ENCODE results near the gene PRR5L.

PRR5L gene

GRCh38 chr11:36426226-36426848 lies 130.2 kb downstream of the PRR5L start:
- Mint-ChIP-seq H3K9me3 (no peaks in the 10 kb centered on the region), H3K4me3 (peak overlapping the region; percentile 61 to 62), H3K27me3 (no peaks in the 10 kb centered on the region), H3K36me3 (ENCODE audit: insufficient read depth) (peaks cover 65% of the 10 kb centered on the region), H3K27ac (peak overlapping the region; percentile 91), H3K4me1 (ENCODE audit: low read depth in 2 of 2) (peaks cover 63 to 77% of the 10 kb centered on the region in 2 donors)
- ATAC-seq (replicated peaks) = peak; percentile 76
- DNase-seq = no peak

DNA sequence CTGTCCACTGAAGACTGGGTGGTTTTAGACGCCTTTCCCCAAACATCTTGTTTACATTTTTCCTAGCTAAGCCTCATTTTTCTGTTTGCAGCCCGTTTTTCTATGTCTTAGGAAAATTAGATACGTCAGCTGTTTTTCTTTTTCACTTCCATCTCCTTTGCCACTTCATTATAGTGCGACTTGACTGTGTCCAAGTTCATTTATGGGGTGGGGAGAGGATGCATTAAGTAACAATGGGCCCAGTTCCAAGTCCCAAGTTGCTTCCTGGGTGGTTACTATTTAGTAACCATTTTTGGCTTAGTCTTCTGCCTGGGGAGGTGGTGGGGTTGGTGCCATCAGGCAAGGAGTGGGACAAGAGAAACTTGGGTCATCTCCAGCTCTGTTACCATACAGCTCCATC lies 131.0 kb downstream of the PRR5L start:
- Mint-ChIP-seq H3K9me3 (no peaks in the 10 kb centered on the region), H3K27ac (peak overlapping the region; percentile 91), H3K4me1 (ENCODE audit: low read depth in 2 of 2) (peaks cover 63 to 76% of the 10 kb centered on the region in 2 donors), H3K4me3 (peak overlapping the region; percentile 32 to 62), H3K27me3 (no peaks in the 10 kb centered on the region), H3K36me3 (ENCODE audit: insufficient read depth) (peaks cover 70% of the 10 kb centered on the region)
- DNase-seq (no peak), ATAC-seq (replicated peaks) (no peak)

DNA sequence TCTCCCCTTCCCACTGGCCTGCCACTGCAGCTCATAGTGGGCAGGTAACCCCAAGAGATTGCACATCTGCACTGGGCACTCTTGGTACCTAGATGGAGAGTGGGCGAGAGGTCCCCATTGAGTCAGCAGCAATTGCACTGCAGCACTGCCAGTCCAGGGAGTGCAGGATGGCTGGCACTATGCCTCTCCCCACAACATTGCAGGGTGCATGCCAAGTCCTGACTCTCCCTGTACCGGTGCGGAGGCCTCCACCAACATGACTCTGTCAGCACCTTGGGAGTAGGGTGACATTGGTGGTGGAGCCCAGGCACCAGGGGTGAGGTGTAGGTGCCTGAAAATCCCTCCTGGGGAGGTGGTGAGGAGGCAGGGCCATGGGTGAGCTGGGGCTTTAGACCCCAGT lies 131.8 kb downstream of the PRR5L start:
- Mint-ChIP-seq H3K27me3 (no peaks in the 10 kb centered on the region), H3K36me3 (ENCODE audit: insufficient read depth) (peaks cover 74% of the 10 kb centered on the region), H3K4me3 (peak overlapping the region in 1 of 2 donors; percentile 5), H3K4me1 (ENCODE audit: low read depth in 2 of 2) (peaks cover 58 to 75% of the 10 kb centered on the region in 2 donors), H3K9me3 (no peaks in the 10 kb centered on the region), H3K27ac (peak overlapping the region in 1 of 2 donors; percentile 91)
- ATAC-seq (replicated peaks) (no peak), DNase-seq (no peak)

DNA sequence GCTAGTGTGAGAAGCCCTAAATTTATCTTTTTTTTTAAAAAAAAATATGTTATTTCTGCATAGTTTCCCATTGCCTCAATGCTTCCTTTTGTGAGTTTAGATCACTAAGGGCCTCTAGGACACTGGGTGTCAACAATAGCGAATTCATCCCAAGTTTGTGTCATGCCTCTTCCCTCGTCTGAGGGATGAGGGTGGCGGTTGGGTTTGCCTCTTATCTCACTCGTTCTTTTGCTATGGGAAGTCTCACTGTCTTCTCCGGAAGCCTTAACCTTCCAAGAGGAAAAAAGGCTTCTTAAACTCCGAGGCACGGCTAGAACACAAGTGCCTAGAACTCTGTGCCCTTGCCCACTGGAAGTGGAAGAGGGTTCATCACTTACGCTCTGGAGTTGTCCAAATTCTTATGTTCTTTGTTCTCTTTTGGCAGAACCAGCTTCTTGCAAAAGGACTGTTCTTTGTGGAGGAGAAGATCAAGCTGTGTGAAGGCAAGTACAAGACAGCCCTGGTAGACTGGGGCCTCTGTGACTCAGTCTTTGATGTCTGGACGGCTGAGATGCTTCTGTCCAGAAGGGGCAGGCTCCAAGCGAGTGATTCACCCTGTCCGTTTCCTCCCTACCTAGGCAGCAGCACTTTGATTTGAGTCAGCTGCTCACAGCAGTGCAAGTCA lies 135.5 kb downstream of the PRR5L start:
- Mint-ChIP-seq H3K9me3 (no peaks in the 10 kb centered on the region), H3K36me3 (ENCODE audit: insufficient read depth) (peaks cover 80% of the 10 kb centered on the region), H3K27me3 (no peaks in the 10 kb centered on the region), H3K27ac (peak overlapping the region; percentile 88 to 89), H3K4me3 (peak overlapping the region; percentile 3 to 59), H3K4me1 (ENCODE audit: low read depth in 2 of 2) (peaks cover 42 to 51% of the 10 kb centered on the region in 2 donors)
- peak; percentile 70 for ATAC-seq (replicated peaks)
- DNase-seq = no peak

- peaks cover 37 to 51% of the 10 kb centered on the region in 2 donors for H3K4me1 Mint-ChIP-seq (ENCODE audit: low read depth in 2 of 2)
- H3K4me3 Mint-ChIP-seq = peak overlapping the region; percentile 3 to 59
- peaks cover 80% of the 10 kb centered on the region for H3K36me3 Mint-ChIP-seq (ENCODE audit: insufficient read depth)
- peak overlapping the region; percentile 88 to 89 for H3K27ac Mint-ChIP-seq
- no peak for DNase-seq
- no peaks in the 10 kb centered on the region for H3K27me3 Mint-ChIP-seq
- H3K9me3 Mint-ChIP-seq = no peaks in the 10 kb centered on the region
- ATAC-seq (replicated peaks) = no peak
These were observed 136.0 kb downstream of the PRR5L start for GRCh38 chr11:36432093-36432469.

DNA sequence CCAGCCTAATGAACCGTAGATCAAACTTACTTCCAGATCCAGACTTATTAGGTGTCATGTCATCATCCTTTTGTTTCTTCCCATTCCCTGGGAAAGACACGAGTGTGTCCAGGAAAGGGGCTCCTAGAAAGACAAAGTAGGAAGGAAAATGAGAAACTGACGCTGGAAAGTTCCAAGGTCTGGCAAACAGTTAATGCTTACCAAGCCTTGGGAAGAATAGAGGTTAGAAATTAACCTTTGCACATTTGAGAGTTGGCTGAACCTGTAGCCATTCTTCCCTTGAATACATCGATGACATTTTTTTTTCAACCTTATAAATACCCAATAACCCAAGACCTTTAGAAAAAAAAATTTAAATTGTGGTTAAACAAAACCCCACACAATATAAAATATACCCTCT lies 136.7 kb downstream of the PRR5L start:
- DNase-seq (no peak), ATAC-seq (replicated peaks) (no peak)
- Mint-ChIP-seq H3K36me3 (ENCODE audit: insufficient read depth) (peaks cover 80% of the 10 kb centered on the region), H3K4me3 (peak overlapping the region in 1 of 2 donors; percentile 8), H3K4me1 (ENCODE audit: low read depth in 2 of 2) (peaks cover 33 to 50% of the 10 kb centered on the region in 2 donors), H3K27me3 (no peaks in the 10 kb centered on the region), H3K9me3 (no peaks in the 10 kb centered on the region), H3K27ac (peak overlapping the region; percentile 88 to 89)

DNA sequence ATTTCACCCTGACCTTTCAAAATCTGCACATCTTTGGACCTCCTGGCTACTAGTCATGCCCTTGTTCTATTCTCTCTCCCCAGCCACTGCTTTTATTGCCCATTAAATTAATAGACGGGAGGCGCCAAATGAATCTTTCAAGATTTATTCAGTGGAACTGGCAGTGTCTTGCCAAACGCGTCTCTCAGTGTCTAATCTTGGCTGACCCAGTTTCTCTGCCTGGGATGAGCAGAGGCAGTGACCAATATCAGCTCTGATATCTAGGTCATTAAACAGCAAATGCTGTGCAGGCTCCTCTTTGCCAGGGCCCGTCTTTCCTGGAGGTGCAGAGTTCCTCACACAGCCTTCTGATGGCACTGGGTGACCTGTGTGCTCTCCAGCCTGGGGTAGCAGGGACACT lies 140.0 kb downstream of the PRR5L start:
- Mint-ChIP-seq H3K4me1 (ENCODE audit: low read depth in 2 of 2) (peaks cover 30 to 49% of the 10 kb centered on the region in 2 donors), H3K36me3 (ENCODE audit: insufficient read depth) (peaks cover 83% of the 10 kb centered on the region), H3K9me3 (no peaks in the 10 kb centered on the region), H3K4me3 (no peak overlapping the region), H3K27ac (peak overlapping the region; percentile 50 to 72), H3K27me3 (no peaks in the 10 kb centered on the region)
- no peak for DNase-seq
- no peak for ATAC-seq (replicated peaks)

DNA sequence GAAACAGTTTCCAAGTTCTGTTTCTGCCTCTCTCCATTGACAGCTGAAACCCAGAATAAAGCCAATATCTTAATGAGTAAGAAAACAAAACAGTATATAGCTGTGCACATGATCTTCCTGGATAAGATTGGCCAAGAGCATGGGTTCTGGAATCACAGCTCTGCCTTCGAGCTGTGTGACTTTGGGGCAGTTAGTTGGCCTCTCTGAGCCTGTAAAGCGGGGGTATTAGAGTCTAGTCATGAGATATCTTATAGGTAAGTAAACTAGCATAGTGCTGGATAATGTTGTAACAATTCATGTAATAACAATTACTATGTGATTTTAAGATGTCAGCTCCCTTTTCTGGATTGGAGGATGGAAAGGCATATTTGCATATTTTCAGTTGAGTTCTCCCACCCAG lies 140.5 kb downstream of the PRR5L start:
- Mint-ChIP-seq H3K27me3 (no peaks in the 10 kb centered on the region), H3K4me1 (ENCODE audit: low read depth in 2 of 2) (peaks cover 30 to 52% of the 10 kb centered on the region in 2 donors), H3K36me3 (ENCODE audit: insufficient read depth) (peaks cover 85% of the 10 kb centered on the region), H3K4me3 (no peak overlapping the region), H3K9me3 (no peaks in the 10 kb centered on the region), H3K27ac (peak overlapping the region; percentile 50 to 72)
- DNase-seq (no peak), ATAC-seq (replicated peaks) (no peak)

GRCh38 chr11:36437413-36437812 lies 141.3 kb downstream of the PRR5L start:
- H3K27ac Mint-ChIP-seq = peak overlapping the region; percentile 50 to 59
- DNase-seq = no peak
- H3K27me3 Mint-ChIP-seq = no peaks in the 10 kb centered on the region
- H3K4me3 Mint-ChIP-seq = no peak overlapping the region
- H3K36me3 Mint-ChIP-seq (ENCODE audit: insufficient read depth) = peaks cover 85% of the 10 kb centered on the region
- peaks cover 27 to 47% of the 10 kb centered on the region in 2 donors for H3K4me1 Mint-ChIP-seq (ENCODE audit: low read depth in 2 of 2)
- ATAC-seq (replicated peaks) = no peak
- H3K9me3 Mint-ChIP-seq = no peaks in the 10 kb centered on the region

GRCh38 chr11:36438126-36438525 lies 142.0 kb downstream of the PRR5L start:
- no peak overlapping the region for H3K4me3 Mint-ChIP-seq

DNA sequence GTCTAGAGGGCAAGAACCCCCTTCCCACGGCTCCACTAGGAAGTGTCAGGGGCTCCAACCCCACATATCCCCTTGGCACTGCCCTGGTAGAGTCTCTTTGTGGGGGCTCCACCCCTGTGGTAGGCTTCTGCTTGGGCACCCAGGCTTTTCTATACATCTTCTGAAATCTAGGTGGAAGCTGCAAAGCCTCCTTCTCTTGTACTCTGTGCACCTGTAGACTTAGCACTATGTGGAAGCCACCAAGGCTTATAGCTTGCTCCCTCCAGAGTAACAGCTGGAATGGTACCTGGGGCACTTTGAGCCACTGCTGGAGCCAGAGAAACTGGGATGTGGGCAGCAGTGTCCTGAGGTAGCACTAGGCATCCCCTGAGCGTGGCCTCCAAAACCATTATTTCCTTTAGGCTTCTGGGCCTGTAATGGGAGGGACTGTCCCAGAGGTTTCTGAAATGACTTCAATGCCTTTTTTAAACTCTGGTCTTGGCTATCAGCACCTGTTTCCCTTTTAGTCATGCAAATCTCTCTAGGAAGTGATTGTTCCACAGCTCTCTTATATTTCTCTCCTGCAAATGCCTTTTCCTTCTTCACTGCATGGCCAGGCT lies 145.6 kb downstream of the PRR5L start:
- Mint-ChIP-seq H3K9me3 (no peaks in the 10 kb centered on the region), H3K4me1 (ENCODE audit: low read depth in 2 of 2) (peaks cover 30 to 64% of the 10 kb centered on the region in 2 donors), H3K27ac (peak overlapping the region; percentile 84), H3K36me3 (ENCODE audit: insufficient read depth) (peaks cover 67% of the 10 kb centered on the region), H3K27me3 (no peaks in the 10 kb centered on the region), H3K4me3 (peak overlapping the region in 1 of 2 donors; percentile 7)
- ATAC-seq (replicated peaks) (no peak), DNase-seq (no peak)

More at GRCh38 chr11:36438126-36438525, 142.0 kb downstream of the PRR5L start:
- Mint-ChIP-seq H3K27ac (peak overlapping the region in 1 of 2 donors; percentile 17), H3K9me3 (no peaks in the 10 kb centered on the region), H3K27me3 (no peaks in the 10 kb centered on the region), H3K36me3 (ENCODE audit: insufficient read depth) (peaks cover 77% of the 10 kb centered on the region), H3K4me1 (ENCODE audit: low read depth in 2 of 2) (peaks cover 27 to 52% of the 10 kb centered on the region in 2 donors)
- ATAC-seq (replicated peaks) (no peak), DNase-seq (no peak)

GRCh38 chr11:36443661-36444060 lies 147.6 kb downstream of the PRR5L start:
- DNase-seq (no peak), ATAC-seq (replicated peaks) (no peak)
- no peaks in the 10 kb centered on the region for H3K9me3 Mint-ChIP-seq
- H3K36me3 Mint-ChIP-seq (ENCODE audit: insufficient read depth) = peaks cover 64% of the 10 kb centered on the region
- H3K27me3 Mint-ChIP-seq = no peaks in the 10 kb centered on the region
- peaks cover 34 to 63% of the 10 kb centered on the region in 2 donors for H3K4me1 Mint-ChIP-seq (ENCODE audit: low read depth in 2 of 2)
- H3K27ac Mint-ChIP-seq = peak overlapping the region in 1 of 2 donors; percentile 89
- no peak overlapping the region for H3K4me3 Mint-ChIP-seq

GRCh38 chr11:36446135-36446534 lies 150.0 kb downstream of the PRR5L start:
- H3K27ac Mint-ChIP-seq = peak overlapping the region; percentile 23 to 89
- no peaks in the 10 kb centered on the region for H3K27me3 Mint-ChIP-seq
- peaks cover 52 to 74% of the 10 kb centered on the region in 2 donors for H3K4me1 Mint-ChIP-seq (ENCODE audit: low read depth in 2 of 2)
- no peaks in the 10 kb centered on the region for H3K9me3 Mint-ChIP-seq
- ATAC-seq (replicated peaks) = no peak
- no peak for DNase-seq
- H3K36me3 Mint-ChIP-seq (ENCODE audit: insufficient read depth) = peaks cover 64% of the 10 kb centered on the region
- no peak overlapping the region for H3K4me3 Mint-ChIP-seq

DNA sequence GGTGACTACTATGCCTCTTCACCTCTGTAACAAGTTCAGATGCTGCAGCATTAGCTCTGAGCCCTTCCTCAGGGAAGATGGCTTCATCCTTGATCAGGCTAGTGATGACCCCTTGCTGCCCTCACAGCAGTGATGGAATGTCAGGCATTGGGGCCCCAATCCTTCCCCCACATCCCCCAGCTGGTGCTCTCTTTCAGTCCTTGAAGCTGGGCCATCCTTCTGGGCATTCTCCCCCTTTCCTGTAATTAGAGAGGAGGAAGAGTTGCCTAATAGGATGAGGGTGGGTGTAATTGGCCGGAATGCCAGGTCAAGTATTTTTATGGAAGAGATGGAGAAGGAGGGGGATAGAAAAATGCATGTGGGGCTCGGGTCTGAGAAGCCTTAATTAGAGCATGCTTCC lies 151.4 kb downstream of the PRR5L start:
- DNase-seq = no peak
- no peak overlapping the region for H3K4me3 Mint-ChIP-seq
- H3K27me3 Mint-ChIP-seq = no peaks in the 10 kb centered on the region
- no peak for ATAC-seq (replicated peaks)
- peak overlapping the region; percentile 83 to 92 for H3K27ac Mint-ChIP-seq
- no peaks in the 10 kb centered on the region for H3K9me3 Mint-ChIP-seq
- peaks cover 58 to 78% of the 10 kb centered on the region in 2 donors for H3K4me1 Mint-ChIP-seq (ENCODE audit: low read depth in 2 of 2)
- peaks cover 60% of the 10 kb centered on the region for H3K36me3 Mint-ChIP-seq (ENCODE audit: insufficient read depth)

Measured in effector memory CD8-positive, alpha-beta T cell (primary cell).